ENCODE data around the gene KLHL33.

Gene KLHL33

DNA sequence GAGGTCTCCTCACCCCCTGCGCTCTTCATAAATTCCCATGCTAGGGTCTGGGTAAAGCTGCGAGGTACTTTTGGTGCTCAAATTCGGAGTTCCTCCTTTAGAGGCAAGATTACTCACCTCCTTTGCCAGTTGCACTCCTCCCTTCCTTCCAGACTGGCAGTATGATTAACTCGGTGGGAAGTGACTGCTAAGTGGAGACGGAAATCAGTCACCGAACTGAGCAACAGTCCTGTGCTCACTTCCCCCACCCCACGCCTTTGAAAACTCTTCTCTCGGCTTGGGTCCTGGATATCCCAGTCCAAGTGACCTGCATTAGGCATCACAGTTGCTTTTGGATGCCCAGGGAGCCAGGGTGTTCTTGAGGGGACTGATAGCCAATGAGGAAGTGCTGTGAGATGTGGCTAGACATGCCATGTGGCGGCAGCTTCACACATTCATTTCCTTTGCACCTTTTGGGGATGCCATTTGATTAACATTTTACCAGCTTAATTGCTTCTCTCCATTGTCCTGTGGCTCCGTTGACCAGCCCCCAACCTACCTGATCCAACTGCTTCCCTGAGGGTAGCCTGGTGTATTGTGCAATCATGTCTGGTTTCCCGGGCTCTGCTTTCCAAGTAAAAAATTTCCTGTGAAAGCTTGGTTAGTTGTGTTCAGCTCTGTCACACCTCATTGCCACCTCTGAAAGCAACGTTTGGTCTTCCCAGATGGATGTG, 34.1 kb upstream of the KLHL33 start:
- no peak for DNase-seq (ENCODE audit: extremely low read depth, low read depth)

DNA sequence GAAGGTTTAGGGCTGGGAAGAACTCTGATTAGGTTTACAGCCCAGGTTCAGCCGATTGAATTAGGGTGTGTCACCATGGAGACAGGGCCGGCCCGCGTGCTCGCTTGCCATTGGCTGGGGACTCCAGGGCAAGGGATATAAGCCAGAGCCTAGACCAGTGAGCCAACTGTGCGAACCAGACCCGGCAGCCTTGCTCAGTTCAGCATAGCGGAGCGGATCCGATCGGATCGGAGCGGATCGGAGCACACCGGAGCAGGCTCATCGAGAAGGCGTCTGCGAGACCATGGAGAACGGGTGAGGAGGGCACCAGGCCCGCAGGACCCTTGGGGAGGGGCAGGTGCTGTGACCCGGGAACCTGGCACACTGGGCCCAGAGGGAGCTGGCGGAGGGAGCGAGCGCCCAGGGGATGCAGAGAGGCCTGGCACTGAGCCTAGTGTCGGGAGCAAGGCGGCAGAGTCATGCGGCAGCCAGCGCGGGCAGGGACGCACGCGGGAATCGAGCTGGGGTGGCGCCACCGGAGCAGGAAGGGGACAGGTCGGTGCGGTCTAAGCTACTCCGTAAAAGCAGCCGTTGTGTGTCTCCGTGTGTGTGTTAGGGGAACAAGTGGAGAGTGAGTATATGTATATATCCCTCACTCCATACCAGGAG, 33.4 kb upstream of the KLHL33 start, which contains the start of gene PNP:
TSS of gene PNP (plus strand) at position 165 of the 648 bp plus-strand sequence. CDS start at position 284, 119 bp downstream.
- TF ChIP-seq, protein P1, sequence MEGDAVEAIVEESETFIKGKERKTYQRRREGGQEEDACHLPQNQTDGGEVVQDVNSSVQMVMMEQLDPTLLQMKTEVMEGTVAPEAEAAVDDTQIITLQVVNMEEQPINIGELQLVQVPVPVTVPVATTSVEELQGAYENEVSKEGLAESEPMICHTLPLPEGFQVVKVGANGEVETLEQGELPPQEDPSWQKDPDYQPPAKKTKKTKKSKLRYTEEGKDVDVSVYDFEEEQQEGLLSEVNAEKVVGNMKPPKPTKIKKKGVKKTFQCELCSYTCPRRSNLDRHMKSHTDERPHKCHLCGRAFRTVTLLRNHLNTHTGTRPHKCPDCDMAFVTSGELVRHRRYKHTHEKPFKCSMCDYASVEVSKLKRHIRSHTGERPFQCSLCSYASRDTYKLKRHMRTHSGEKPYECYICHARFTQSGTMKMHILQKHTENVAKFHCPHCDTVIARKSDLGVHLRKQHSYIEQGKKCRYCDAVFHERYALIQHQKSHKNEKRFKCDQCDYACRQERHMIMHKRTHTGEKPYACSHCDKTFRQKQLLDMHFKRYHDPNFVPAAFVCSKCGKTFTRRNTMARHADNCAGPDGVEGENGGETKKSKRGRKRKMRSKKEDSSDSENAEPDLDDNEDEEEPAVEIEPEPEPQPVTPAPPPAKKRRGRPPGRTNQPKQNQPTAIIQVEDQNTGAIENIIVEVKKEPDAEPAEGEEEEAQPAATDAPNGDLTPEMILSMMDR (IDR thresholded peaks at IDR 0.05; ENCODE audit: low read depth, low read length) = no peak
- peak; percentile 60 for DNase-seq (ENCODE audit: extremely low read depth, low read depth)

More for the DNA sequence above, 34.1 kb upstream of the KLHL33 start:
- TF ChIP-seq, protein P1 (IDR thresholded peaks at IDR 0.05; ENCODE audit: low read depth, low read length) = no peak

DNA sequence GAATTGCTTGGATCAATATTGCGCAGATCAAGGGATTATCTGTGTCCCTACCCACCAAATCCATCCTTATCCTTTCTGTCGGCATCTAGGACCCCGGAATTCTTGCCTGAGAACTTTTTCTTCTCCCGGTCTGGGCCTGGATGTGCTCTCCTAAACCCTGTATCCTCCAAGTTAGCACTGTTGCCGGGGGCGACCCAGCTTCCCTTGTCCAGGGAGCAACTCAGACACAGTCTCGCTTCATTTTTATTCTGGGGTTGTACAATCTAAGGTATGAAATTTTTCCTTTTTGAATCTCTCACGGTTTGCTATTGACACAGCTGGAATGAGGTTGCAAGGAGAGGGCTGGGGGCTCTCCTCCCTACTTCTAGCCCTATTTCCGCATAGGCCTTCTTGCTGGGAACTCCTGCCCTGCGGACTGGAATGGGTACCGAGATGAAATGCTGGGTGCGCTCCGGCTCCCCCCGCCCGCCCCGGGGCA, 32.8 kb upstream of the KLHL33 start:
- TF ChIP-seq, protein P1 (IDR thresholded peaks at IDR 0.05; ENCODE audit: low read depth, low read length) = no peak
- no peak for DNase-seq (ENCODE audit: extremely low read depth, low read depth)

DNA sequence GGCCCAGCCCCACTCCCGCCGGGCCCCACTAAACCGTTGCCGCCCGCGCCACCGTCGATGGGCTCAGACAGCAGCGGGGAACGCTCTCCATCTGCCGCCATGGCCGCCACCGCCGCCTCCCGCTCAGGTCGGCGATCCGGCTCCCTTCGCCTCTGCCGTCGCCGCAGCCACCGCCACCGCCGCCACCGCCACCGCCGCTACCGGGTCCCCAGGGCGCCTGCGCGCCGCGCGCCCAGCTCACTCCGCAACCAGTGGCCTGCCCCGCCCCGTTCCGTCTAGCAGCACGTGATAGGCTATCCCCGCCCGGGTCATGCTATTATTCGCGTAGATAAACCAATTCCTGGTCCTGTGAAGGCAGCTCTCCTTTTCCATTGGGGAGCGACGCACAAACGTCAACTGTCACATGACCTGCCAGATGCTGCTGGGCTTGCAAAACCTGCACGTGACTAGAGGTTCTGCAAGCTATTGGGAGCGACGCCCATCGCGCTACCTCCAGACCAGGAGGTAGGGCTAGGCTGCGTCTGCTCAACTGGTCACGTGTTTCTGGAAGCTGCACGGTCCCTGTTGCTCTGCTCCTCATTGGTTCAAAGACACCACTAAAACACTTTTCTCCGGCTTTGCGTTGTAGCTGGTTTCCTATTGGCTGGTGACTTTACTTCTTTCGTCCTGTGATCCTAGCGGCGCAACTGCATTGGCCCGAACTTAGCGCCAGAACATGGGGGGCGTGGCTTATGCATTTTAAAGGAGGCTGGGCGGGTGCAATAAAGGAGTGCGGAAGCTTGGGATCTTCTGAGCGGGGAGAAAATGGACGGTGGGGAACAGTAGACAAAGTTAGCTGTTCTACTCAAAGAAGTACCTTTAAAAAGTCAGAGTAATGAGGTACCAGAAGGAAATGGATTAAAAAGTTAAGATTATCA, 25.5 kb upstream of the KLHL33 start, which contains the start of gene PIP4P1:
TSS of gene PIP4P1 (minus strand) at position 210 of the 917 bp plus-strand sequence. CDS start at position 101, 109 bp downstream.
- TF ChIP-seq, protein P1 (IDR thresholded peaks at IDR 0.05; ENCODE audit: low read depth, low read length) = no peak
- peak; percentile 100 for DNase-seq (ENCODE audit: extremely low read depth, low read depth)

DNA sequence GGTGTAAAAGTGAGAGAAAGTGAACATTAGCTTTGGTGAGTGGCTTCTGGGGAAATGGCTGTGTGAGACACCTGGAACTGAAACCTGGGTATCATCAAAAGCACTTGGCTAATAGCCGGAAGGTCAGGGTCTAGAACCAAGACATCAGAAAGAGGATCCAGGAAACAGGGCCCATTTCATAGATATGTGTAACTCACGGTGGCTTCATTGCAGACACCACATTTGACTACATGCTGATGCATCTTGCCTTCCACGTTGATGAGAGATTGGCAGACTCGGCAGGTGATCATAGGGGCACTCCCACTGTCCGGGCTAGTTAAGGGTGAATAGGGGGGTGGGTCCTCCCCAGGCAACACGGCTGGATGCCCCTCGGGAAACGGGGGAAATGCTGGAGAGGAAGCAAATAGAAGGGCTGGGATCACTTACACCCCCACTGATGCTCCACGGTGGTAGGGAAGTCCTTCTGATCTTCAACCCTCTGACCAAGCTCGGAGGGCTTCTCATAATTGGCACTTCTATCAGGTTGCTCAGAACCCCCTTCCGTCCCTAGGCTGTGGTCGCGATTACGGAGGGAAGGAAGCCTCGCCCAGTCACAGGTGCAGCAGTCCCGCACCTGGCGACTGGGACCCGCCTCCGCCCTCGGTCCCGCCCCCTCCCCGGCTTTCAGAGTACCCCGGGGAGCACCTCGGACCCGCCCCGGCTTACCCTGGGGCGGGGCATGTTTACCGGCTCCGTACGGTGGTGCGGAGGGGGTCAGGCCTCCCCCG, 24.7 kb upstream of the KLHL33 start:
- TF ChIP-seq, protein P1 (IDR thresholded peaks at IDR 0.05; ENCODE audit: low read depth, low read length) = no peak
- DNase-seq (ENCODE audit: extremely low read depth, low read depth) = no peak

DNA sequence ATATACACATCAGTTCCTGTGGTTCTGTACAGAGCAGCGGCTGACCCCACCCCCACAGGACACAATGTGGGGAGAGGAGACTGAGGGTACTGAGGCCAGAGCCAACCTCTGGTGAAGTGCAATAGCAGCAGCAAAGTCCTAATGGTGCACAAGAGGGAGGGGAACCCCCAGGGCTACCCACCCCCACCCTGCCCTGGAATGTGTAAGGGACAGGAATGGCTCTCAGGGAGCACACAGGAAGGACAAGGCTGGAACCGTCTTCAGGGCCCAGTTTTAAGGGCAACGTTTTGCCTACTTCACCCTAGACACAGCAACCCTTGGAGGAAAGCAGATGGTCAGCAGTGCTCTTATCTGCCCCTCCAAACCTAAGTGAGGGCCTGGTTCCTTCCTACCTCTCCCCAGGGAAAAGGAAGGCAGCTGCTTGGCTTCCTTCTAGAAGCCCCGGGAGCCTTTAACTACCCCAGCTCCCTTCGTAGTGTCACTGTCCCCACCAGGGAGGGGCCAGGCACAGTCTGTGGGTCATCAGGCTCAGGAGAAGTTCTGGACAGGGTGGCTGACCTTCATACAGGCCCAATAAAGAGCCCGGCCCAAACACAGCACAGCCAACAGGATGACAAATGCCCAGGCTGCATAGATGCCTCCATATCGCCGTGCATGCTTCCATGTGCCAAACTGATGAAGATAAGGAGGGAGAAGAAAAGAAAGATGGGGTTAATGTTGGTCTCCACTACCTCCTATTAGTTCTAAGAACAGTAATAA, 22.2 kb upstream of the KLHL33 start:
- TF ChIP-seq, protein P1 (IDR thresholded peaks at IDR 0.05; ENCODE audit: low read depth, low read length) = no peak
- DNase-seq (ENCODE audit: extremely low read depth, low read depth) = no peak
